GM18517 (cell line): ENCODE measurements around the gene GGNBP2.

Source experiments
- ATAC-seq: cut with Tn5 transposase; IDR thresholded peaks from one replicate; pipeline ENCODE4 v1.9.1; 2021; ENCODE audit warnings: mild to moderate bottlenecking, moderate library complexity; ENCODE audit not compliant: unreplicated experiment

GGNBP2 gene

DNA sequence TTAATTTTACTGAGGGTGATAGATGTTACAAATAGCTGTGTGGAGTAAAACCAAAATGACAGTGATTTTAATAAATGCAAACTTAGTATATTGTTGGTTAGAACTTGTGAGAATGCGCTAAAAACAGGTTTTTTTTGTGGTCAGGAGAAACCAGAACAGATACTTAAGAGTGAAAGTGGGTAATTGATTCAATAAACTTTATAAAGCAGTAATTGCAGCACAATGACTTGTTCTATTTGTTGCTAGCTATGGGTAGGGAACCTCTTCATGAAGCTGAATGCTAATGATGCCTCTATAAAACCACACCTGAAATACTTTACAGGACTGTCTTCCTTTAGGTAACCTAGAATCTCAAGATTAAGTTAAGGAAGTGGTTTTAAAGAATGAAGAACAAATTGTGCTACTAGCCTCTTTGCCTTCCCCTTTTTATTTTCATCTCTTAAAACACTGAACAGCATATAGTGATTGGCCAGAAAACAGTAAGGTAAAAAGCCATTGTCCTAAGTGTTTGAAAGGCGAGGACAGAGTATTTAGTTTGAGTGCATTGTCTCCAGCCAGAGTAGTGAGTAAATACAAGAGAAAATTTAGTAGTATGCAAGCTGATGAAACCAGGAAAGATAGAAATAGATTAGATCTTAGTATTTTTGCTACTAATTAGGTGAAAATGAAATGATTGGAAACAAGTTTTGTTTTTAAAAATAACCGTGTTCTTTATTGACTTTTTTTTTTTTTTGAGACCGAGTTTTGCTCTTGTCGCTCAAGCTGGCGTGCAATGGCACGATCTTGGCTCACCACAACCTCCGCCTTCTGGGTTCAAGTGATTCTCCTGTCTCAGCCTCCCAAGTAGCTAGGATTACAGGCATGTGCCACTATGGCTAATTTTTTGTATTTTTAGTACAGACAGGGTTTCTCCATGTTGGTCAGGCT is 6.0 kb downstream of the GGNBP2 start:
- no peak for ATAC-seq

GRCh38 chr17:36553459-36553858 is 8.7 kb downstream of the GGNBP2 start:
- ATAC-seq, result no peak

GRCh38 chr17:36566081-36566480 is 21.4 kb downstream of the GGNBP2 start:
- ATAC-seq, result no peak

DNA sequence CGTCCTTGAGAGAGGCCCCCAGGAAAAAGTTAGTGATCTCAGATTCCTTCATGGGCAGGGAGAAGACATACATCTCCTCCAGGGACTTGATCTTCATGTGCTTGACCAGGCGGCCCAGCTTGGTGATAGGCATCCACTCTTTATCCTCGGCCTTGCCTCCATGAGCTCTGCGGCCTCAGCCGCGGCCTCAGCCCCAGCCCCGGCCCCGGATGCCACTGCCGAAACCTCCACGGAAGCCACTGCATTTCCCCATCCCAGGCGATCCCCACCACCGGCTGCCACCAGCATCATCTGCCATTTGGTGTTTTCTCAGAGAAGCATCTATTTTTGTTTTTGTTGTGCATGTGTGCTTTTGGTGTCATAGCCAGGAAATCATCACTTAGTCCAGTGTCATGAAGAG is 30.3 kb downstream of the GGNBP2 start:
- ATAC-seq, result no peak

GRCh38 chr17:36576793-36577192 is 32.1 kb downstream of the GGNBP2 start:
- ATAC-seq, result no peak

GRCh38 chr17:36578671-36579070 is 34.0 kb downstream of the GGNBP2 start:
- no peak for ATAC-seq

DNA sequence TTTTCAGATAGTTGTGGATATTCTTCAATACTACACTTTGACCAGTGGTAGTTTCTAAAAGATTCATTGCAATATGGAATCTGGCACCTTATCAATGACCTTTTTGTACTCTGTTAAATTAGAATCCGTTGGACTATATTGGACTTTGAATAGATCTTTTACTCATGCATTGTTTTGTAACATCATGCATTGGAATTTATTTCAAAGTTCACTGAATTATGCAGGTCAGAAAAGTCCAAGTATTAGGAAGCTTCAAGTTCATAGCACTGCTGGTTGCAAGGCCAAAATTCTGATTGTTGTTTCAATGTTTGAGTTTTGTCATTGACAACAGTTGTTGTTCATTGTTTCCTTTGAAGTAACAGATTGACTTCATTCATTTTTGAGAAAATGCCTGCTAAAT is 39.1 kb downstream of the GGNBP2 start:
- ATAC-seq, result no peak

DNA sequence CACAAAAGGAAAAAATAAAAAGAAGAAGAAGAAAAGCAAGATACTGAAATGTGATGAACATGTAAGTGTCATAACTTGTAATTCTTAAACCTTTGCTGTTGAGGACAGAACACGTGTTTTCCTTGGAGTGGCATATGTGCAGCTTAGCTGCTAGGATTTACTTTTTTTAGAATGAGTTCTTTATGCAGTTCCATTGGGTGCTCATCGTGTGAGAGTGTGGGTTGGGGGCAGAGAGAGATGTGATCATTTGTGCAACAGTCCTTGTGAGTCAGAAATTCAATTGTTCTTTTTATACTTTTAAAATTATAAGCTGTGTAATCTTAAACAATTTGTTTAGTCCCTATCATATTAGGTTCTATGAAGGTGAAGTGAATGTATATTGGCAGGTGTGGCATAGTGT is 41.4 kb downstream of the GGNBP2 start:
- no peak for ATAC-seq

DNA sequence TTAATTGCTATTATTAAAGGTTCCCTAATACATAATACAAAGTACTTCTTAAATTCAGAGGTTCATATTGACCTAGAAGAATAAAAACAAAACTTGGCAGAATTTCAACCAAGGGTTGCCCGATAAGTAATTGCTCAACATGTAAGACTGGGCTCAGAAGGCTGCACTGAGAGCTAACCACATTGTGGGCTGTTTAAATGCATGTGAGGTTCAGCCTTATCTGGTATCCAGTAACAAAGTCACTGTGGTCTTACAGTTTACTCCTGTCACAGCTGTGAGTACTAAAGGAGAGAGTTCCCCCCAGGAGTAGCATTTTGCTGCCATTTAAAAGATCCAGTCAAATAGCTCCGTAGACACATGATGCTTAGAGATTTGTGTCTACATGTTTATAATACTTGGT is 45.4 kb downstream of the GGNBP2 start:
- ATAC-seq, result no peak

- peak; percentile 69 for ATAC-seq
Measured at GRCh38 chr17:36591434-36592315, 47.0 kb downstream of the GGNBP2 start, which contains the start of gene DHRS11. Gene DHRS11, plus strand, starts transcription at chr17:36591879. Its CDS starts 131 bp downstream, at chr17:36592010.

GRCh38 chr17:36592316-36592715 is 47.6 kb downstream of the GGNBP2 start:
- ATAC-seq, result no peak

DNA sequence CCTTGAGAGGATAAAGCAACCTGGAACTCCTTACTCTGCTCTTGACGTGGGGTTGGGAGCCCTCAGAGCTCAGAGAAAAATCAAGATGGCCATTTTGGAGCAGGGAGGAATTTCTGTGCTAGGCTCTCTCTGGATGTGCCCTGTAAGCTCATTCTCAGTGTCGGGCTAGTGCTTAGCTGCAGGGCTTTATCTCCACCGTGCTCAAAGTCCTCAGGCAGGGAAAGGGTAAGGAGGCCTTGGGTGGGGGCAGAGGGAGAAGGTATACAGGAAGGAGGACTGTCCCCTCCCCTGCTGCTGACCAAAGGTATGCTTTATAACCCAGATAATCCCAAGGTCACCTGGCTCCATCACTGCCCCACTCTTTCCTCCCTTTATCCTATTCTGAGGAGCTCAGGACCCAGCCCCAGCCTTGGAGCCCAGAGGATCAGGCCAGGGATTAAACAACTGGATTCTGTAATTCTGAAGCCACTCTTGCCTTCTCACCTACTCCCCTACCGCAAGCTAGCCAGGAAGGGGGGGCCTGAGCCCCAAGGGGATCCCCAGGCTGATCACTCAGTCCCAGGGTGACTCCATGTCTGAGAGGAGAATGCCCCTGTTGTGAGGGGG is 48.1 kb downstream of the GGNBP2 start:
- ATAC-seq, result no peak

DNA sequence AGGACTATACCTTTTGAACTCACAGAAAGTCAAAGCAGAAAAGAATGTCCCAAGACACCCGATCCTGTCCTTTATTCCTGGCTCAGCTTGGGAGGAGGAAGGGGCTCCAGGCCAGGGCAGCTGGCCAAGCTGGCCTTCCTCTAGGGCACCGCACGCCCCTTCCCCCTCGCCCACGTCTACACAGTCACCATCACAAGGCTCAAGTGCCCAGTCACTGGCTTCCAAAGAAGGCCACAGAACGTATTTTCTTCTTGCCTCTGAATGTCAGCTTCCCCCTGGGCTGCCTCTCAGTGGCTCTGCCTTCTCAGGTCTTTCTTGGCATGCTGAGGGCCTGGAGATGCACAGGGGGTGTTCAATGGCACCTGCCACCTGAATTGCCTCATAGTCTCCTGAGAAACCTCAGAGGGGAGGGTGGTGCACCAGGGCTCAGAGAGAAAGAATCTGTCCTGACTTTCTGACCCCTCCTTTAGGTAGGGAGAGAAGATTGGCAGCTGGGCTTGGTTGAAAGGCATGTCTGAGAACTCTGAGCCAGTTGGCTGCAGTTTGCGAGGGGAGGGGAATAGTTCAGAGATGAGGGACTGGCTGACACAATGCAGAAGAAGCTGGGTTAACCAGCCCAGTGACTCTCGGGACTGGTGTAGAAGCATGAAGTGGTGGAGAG is 49.1 kb downstream of the GGNBP2 start:
- ATAC-seq, result no peak

DNA sequence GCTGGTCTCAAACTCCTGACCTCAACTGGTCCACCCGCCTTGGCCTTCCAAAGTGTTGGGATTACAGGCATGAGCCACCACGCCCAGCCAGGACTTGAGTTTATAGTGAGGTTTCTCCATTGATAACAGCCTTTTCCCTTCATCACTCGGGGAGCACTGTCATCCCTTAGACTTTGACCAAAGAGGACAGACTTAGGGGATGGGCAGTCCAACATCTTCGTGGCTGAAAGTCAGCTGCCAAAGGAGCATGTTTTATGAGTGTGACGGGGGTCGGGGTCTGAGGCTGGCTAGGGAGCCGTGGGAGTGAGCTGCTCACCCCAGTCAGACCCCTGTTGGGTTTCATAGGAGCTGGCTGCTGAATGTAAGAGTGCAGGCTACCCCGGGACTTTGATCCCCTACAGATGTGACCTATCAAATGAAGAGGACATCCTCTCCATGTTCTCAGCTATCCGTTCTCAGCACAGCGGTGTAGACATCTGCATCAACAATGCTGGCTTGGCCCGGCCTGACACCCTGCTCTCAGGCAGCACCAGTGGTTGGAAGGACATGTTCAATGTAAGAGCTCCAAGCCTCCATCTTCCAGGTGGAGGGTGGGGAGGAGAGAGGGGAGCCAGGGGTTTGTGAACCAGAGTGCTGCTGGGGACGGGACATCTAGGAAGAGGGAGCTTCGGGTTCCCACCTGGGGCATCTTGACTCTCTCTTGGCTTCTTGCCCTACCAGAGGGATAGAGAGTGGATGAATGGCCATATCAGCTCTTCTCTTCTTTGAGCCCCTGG is 50.1 kb downstream of the GGNBP2 start:
- ATAC-seq, result no peak

- no peak for ATAC-seq
Measured at GRCh38 chr17:36597226-36597625, 52.5 kb downstream of the GGNBP2 start.

- ATAC-seq, result no peak
Measured at GRCh38 chr17:36597866-36598777, 53.4 kb downstream of the GGNBP2 start.

DNA sequence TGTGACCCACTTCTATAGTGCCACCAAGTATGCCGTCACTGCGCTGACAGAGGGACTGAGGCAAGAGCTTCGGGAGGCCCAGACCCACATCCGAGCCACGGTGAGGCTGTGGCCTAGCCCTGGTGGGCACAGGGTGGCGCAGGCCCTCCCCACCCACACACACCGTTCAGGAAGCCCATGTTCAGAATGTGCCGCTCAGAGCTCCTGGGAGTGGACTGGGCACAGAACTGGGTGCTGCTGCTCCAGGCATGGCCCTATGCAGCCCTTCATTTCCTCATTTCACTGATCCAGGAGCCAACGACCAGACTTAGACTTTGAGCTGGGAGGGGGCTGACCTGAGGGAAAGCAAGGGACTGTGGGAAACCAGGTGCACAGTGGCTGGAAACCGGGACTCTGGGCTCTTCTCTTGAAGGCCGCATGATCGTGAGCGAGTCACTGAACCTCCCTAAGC is 54.3 kb downstream of the GGNBP2 start:
- no peak for ATAC-seq

GRCh38 chr17:36599546-36600250 is 55.0 kb downstream of the GGNBP2 start:
- no peak for ATAC-seq
